Stimulated activated CD8-positive, alpha-beta memory T cell treated with anti-CD3 and anti-CD28 coated beads, Interleukin-7, amount 100 ng/mL, for 24 hours (primary cell): ENCODE measurements around the gene CDH23.

Experiments
- DNase-seq: peaks from one replicate; pipeline ENCODE4 v3.0.0-alpha.2; 2020; ENCODE audit warnings: low read depth

CDH23 gene

DNA sequence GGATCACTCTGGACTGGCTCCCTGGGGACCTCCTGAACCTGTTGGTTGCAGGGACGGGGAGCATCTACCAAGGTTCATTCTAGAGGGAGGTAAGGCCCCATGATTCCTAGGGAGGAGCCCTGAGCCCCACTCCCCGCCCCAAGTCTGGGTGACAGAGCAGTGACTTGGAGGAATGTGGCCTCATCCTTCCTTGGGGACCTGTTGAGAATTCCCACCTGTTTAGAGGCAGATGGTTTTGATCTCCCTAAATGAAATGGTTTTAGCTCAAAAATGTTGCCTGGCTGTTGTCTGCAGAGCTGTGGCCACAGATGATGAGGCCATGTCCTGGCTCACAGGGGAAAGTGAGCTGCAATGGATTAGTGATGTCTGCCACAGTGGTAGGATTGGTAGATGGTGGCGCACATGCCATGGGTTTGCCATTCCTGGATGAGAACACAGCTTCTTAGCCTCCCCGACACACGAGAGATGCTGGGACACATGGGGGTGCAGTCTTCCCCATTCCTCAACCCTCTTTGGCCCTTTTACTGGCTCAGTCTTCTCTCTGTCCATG, 310.6 kb downstream of the CDH23 start:
- no peak for DNase-seq

- peak; percentile 56 for DNase-seq
Observed at GRCh38 chr10:71708301-71708703, 311.6 kb downstream of the CDH23 start.

- no peak for DNase-seq
Observed at GRCh38 chr10:71708897-71709882, 312.5 kb downstream of the CDH23 start.

DNA sequence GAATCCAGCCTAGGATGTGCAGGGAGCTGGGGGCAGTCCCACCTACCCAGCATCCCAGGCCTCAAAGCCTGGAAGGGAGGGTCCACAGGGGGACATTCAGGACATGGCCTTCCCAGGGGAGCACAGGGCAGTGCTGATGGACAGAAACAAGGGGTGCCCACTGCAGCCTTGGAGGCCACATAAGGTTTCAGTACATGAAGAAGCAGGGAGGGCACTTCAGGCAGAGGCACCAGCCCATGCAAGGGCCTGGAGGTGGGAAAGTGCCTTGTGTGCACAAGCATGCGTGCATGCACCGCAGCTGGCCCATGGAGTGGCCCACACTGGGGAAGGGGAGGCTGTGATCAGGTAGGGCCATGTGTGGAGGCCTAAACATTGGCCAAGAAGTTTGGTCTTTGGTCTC, 313.8 kb downstream of the CDH23 start:
- DNase-seq, result no peak

GRCh38 chr10:71711052-71711623, 314.4 kb downstream of the CDH23 start:
- DNase-seq, result no peak

DNA sequence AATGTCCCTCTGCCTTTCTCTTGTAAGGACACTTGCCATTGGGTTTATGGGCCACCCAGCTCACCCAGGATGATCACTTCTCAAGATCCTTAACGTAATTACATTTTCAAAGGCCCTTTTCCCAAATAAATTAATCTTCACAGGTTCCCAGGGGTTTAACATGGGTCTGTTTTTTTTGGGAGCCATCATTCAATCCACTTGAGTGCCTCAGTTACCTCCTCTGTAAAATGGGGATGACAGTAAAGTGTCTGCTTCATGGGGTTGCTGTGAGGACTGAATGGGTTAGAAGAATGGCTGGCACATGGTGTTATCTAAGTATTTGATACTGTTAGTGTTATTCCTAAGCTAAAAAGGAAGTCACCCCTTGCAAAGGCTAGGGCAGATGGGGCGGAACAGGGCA, 315.4 kb downstream of the CDH23 start:
- DNase-seq, result no peak

GRCh38 chr10:71712572-71713134, 315.9 kb downstream of the CDH23 start:
- DNase-seq, result no peak

DNA sequence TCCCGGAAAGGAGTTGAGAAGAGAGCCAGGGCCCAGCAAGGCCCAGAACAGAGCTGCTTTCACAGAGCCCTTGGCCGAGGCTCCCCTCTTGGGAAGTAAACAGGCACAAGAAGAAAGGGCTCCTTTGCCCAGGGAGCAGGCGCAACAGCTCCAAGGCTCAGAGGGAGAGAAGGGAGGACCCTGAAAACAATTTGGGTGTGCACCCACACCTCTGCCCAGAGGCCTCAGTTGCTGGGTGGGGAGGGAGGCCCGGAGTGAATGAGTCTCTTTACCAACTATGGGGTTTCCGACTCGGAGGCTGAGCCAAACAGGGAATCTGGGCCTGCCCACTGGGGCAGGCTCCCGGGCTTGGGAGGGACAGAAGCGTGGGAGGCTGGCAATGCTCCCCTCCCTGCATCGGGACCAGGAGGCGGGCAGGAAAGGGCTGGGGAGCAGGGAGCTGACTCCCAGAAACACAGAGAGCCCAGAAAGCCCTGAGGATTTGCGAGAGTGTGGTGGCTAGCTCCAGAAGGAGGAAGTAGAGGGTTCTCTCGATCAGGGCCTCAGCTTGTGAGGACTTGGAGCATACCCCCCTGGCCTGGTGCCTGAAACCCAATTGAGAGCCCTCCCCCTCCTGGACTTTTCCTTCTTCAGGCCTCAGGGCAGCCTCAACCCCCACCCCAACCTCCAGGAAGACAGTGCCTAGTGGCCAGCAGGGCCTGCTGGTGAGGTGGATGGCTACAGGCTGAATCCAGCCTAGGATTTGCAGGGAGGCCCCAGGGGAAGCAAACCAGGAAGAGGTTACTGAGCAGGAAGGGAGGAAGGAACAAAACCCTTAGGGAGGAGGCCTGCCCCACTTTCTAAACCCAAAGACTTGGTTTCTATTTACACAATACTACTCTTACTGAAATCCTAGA, 316.7 kb downstream of the CDH23 start:
- DNase-seq, result no peak

DNA sequence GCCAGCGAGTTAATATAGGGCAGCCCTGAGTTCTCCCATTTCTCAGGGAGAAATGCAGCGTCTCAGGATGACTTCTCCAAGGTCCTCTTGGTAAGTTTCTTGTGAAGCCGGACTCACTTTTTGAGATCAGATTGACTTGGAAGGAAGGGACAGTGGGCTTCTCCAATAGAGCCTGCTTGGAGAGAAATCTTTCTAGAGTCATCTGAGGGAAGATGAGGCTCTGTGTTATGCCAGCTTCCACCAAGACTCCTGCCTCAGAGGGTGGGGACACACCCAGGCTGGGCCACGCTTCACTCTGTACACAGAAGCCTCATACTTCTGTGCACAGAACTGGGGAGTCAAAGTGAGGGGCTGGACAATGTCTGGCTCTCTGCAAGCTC, 317.3 kb downstream of the CDH23 start:
- no peak for DNase-seq

GRCh38 chr10:71714592-71714991, 317.9 kb downstream of the CDH23 start:
- DNase-seq, result no peak

- no peak for DNase-seq
Observed at GRCh38 chr10:71715026-71715425, 318.3 kb downstream of the CDH23 start.

DNA sequence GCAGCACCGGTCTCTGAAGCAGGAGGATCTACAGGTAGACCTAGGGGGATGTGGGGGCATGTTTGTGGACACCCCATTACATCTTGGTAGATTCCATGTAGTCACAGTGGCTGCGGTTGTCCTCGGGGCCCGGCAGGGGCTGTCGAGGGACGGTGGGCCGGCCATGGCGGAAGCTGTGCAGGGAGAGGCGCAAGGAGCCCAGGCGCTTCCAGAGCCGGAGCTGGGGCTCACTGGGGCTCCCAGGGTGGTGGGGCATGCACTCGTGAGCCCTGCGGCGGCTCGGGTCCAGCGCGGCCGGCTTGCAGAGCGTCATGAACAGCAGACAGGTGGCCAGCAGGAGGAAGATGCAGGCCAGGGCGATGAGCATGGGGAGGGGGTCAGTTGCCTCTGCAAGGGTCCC, 319.1 kb downstream of the CDH23 start:
- no peak for DNase-seq

DNA sequence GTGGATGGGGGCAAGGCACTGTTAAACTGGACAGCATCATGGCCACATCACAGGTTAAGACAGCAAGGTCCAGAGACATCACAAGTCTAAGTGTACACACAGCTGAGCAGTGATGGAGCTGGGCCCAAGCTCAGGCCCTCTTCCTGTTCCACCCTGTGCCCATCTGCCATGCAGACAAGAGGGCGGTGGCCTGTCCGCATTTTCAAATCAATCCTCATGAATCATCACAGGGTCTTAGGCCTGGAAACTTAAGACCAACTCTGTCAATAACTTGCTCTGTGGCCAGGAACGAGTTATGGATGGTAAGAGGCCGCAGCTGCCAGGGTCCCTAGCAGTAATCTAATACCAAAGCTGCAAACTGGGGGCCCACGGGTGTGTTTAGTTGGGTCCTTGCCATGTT, 319.7 kb downstream of the CDH23 start:
- no peak for DNase-seq

DNA sequence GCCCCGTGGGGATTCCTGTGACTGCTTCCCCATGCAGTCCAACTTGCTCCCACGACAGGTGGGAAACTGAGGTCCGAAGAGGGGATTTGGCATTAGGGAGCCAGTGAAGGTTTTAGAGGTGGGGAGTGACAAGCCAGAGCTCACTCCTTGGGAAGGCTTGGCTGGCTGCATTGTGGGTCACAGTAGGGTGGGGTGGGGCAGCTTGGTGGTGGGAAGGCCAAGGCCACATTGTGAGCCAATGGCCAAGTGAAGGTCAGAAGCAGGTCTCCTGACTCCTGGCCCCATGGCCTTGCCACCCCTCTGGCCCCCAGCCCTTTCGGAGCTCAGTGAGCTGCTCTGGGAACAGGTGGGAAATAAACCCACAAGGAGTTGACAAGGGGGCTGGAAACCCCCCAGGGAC, 320.3 kb downstream of the CDH23 start:
- DNase-seq, result no peak

- DNase-seq, result no peak
Observed at GRCh38 chr10:71717551-71717951, 320.8 kb downstream of the CDH23 start.

GRCh38 chr10:71718165-71718698, 321.5 kb downstream of the CDH23 start:
- DNase-seq, result no peak

DNA sequence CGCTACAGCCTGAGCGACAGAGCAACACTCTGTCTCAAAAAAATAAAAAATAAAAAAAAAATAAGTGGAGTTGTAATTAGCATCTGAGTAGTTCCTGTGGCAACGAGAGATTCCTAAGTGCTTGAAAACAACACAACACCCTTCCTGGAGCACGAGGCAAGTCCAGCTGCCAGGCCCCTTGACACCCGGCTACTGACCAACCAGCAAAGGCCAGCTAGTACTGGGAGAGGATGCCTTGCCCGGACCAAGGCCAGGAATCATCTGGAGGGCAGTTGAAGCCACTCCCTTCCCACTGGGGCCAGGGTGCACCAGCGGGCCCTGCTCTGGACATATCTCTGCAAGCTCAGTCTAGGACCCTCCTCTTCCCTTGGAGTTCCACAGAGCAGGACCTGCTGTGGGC, 322.3 kb downstream of the CDH23 start:
- DNase-seq, result no peak

- no peak for DNase-seq
Observed at GRCh38 chr10:71719464-71720201, 322.9 kb downstream of the CDH23 start, which contains the start of gene C10orf105. Gene C10orf105 (minus strand): TSS chr10:71719778. CDS start chr10:71716337, 3,441 bp downstream.

DNA sequence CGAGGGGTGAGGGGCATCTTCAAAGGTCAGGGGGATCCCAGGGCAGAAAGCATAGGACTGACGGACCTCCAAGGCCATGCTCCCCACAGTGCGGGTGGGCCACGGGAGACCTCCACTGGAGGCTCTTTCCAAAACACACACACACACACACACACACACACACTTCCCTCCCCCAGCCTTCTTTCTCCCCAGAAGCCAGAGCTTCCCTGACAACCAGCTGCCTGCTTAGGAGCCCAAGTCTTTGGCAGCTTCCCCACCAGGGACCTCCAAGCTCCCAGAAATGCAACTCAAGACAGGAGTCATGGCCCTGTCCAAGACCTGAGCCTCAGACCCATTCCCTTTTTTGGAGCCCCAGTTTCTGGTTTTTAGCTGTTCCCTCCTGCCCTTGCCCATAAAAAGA, 323.6 kb downstream of the CDH23 start:
- DNase-seq, result no peak

DNA sequence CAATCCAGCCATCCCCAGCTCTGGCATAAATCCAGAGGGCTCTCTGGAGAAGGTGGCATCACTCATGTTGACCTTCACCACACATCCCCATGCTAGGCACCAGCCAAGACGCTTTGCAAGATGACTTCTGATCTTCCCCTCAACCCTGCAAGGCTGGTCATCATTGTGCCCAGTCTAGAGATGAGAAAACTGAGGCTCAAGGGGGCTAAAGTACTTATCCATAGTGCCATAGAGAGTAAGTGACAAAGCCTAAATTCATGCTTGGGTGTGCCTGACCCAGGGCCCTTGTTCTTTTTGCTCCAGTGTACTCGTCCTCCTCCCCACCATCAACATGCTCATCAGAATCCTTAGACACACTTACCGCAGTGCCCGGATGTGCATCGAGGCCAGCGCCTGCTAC, 324.6 kb downstream of the CDH23 start:
- no peak for DNase-seq

DNA sequence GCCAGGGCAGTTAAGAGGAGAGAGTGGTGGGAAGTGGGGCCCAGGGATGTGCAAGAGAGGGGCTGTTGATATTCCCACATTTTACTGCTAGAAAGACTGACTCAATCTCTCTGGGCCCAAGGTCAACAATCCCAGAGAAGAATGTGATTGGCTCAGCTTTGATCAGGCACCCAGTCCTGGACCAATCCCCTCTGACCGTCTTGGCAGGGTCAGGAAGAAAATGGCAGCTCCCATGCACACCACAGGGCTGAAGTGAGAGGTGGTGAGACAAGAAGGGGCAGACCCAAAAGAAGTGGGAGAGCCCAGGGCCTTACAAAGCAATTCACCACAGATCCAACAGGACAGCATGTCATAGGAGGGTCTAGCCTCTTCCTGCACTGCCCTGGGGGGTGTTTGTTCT, 326.1 kb downstream of the CDH23 start:
- DNase-seq, result no peak
